ENCODE results near the gene SH3BP5L. TPM values are rescaled to one million over a fixed set of nuclear protein-coding genes. Genes with fewer than 3 reads are reported as not detected.
"Not testable (repeated sequence)": the region's sequence is repeated elsewhere in the genome, so short reads cannot be mapped to it uniquely, and the experiment has no call there.

Gene SH3BP5L
- total and polyA plus RNA-seq, 2 of the 4 experiments (the other 2 are of a cell fraction): 23.3 to 35.9 TPM

GRCh38 chr1:248794663-248795062 is 31.1 kb downstream of the SH3BP5L start:
- H3K56ac ChIP-seq (ENCODE audit: extremely low read depth, insufficient read depth, low read length); H3K4me1 ChIP-seq (ENCODE audit: control insufficient read depth, insufficient read depth, low read length); H2BK20ac ChIP-seq (ENCODE audit: low read depth, low read length); H2AK5ac ChIP-seq (ENCODE audit: low read depth, low read length); H3K9ac ChIP-seq (ENCODE audit: low read depth, low read length); CTCF ChIA-PET; H4K91ac ChIP-seq (ENCODE audit: insufficient read depth, low read depth, low read length); H3K14ac ChIP-seq (replicated peaks; ENCODE audit: low read depth, low read length); H3K27ac ChIP-seq (ENCODE audit: insufficient read depth, low read length); H2AFZ ChIP-seq (replicated peaks; ENCODE audit: low read length, poor library complexity); H2AK9ac ChIP-seq (replicated peaks; ENCODE audit: low read depth, low read length, poor library complexity); in situ Hi-C loops (cut with MboI; ENCODE audit: low sequenced_read_pairs); H3K4me2 ChIP-seq (ENCODE audit: low read depth, low read length); H3K4me3 ChIP-seq (ENCODE audit: insufficient read depth, low read depth, low read length); H3K36me3 ChIP-seq (ENCODE audit: control insufficient read depth, insufficient read depth, low read length); ATAC-seq (ENCODE audit: low read depth); H2BK120ac ChIP-seq (ENCODE audit: low read depth, low read length); POLR2A ChIA-PET (ENCODE audit: unreplicated experiment); intact Hi-C loops (cut with micrococcal nuclease); H3K18ac ChIP-seq (ENCODE audit: low read depth, low read length); H2BK15ac ChIP-seq (ENCODE audit: low read depth, low read length); H3K9me1 ChIP-seq (ENCODE audit: insufficient read depth, low read length); DNase-seq; H3K4ac ChIP-seq (ENCODE audit: low read depth, low read length); H3K23ac ChIP-seq (ENCODE audit: low read depth, low read length); H3K27me3 ChIP-seq (ENCODE audit: control insufficient read depth, insufficient read depth, low read length); H4K20me1 ChIP-seq (ENCODE audit: insufficient read depth, low read length); H3K79me1 ChIP-seq (ENCODE audit: low read depth in 1 of 2, low read length in 2 of 2); H2BK5ac ChIP-seq (ENCODE audit: low read depth, low read length, poor library complexity, severe bottlenecking); BruUV-seq (replicated peaks); H4K5ac ChIP-seq (ENCODE audit: low read depth, low read length); H4K8ac ChIP-seq (ENCODE audit: low read depth in 2 of 2, low read length in 2 of 2); dilution Hi-C loops (cut with HindIII; ENCODE audit: low sequenced_read_pairs, unreplicated experiment); H3K9me3 ChIP-seq (ENCODE audit: control insufficient read depth, insufficient read depth, low read length): not testable (repeated sequence)
- WGBS, 2 experiments (ENCODE audit: extremely low coverage in 2 of 2, insufficient read length in 1 of 2): no CpG with 5 or more reads among the region's 5 CpGs

All from IMR-90 (cell line).